NCI-H187 treated with DMSO at 0.1 percent for 48 hours (cell line): Measurements from ENCODE around the gene ZNF594.
"Not testable (repeated sequence)": the region's sequence is repeated elsewhere in the genome, so short reads cannot be mapped to it uniquely, and the experiment has no call there.

Experiments used
- DNase-seq: peaks from one replicate; lab custom pipeline; 2025; lab: John Stamatoyannopoulos, UW

ZNF594 gene

DNA sequence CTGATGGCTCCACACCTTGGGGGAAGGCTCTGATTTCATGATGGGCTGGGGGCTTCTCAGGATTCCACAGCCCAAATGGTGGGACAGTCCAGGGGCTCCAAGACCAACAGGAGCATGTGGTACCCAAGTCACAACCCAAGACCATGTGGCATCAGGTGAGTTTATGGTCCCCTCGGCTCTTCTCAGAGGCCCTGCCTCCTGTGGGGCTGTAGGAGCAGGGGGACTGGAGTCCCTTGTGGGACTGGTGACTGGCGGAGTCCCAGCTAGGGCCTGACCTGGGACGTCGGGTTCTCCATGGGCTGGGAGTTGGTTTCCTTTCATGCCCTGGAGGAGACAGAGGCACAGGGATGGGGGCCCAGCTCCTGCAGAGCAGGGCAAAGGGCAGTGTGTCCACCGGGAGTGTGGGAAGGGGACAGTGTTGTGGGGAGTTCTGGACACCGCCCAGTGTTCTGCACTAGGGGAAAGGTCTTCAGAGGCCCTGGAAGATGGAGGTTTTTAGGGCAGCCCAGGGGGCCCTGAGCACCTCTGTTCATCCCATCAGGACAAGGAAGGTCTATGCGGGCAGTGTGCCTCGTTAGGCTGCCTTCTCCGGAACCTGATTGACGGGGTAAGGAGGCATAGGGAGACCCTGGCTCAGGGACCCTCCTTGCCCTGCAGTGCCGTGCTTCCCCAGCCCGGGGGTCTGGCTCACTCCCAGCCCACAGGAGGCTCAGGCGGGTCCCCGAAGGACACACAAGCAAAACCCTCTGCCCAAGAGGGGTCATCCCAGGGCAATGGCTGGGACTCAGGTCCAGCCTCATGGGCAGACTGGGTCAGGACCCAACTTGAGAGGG is 54.9 kb downstream of the ZNF594 start:
- DNase-seq: not testable (repeated sequence)

DNA sequence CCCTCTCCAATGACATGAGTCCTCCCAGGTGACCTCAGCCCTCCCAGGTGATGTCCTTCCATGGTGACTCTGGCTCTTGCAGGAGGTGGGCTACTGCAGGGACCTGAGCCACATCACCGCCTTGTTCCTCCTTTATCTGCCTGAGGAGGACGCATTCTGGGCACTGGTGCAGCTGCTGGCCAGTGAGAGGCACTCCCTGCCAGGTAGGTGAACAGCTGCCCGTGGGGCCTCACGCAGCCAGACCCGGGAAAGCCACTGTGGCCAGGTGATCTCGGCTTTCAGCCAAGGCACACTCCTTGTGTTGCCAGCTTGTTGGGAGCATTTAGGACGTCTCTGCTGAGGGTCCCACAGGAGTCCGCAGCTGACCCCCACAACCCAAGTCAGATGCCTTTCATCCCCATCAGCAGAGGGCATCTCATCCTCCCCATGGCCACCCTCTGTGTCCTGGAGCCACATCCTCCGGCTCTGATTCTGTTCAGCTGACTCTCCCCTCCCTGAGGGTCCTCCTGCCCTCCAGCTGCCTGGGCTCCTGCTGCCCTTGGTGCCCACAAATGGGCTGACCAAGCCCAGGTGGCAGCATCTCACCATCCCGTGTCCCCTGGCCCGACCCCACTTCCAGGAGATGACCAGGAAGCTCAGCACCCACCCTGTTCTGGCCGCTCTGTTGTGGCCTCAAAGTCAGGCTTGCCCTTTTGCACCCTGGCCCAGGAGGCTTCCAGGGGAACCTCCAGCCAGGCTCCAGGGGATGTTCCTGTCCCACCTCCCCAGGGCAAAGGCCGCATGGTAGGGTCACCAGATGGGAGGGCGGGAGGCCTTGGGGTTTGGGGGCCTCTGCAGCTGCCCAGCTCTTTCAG is 55.7 kb downstream of the ZNF594 start:
- DNase-seq: no peak

DNA sequence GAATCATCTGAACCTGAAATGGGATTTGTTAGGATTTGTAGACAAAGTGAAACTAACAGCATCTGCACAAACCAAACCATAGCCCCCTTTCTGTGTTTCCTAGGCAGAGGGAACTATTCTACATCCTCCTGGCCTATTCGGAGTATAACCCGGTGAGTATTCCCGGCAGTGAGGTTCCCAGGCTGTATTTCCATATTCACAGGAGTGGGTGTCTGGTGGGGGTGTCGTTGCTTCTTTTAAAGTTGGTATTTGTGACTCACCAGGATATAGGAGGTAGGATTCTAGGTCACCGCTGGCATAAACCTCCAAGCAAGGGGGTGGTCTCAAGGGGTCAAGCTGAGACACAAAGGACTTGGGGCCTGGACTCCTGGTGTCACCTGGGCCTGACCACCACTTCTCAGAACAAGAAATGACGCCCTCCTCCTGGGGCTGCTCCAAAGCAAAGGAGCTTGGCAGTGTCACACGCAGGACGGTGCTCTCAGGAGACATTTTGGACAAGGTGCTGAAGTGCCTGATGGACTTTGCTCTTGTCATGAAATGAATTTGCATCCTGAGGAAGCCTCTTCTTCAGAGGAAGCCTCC is 56.4 kb downstream of the ZNF594 start:
- DNase-seq: not testable (repeated sequence)

DNA sequence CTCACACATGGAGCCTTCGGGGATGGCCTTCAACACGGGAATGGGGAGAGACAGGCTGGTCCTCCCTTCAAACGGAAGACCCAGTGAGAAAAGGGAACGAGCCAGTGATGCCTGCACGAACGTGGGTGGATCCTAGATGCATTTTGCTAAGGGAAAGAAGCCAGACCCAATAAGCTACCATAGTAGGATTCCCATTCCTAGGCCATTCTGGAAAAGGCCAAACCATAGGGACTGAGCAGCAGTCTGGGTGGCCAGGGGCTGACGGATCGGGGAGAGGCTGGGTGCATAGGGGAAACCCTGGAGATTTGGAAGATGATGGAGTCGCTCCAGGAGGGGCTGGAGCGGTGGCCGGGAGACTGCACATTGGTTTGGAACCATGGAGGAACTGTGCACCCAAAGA is 57.1 kb downstream of the ZNF594 start:
- DNase-seq: not testable (repeated sequence)

DNA sequence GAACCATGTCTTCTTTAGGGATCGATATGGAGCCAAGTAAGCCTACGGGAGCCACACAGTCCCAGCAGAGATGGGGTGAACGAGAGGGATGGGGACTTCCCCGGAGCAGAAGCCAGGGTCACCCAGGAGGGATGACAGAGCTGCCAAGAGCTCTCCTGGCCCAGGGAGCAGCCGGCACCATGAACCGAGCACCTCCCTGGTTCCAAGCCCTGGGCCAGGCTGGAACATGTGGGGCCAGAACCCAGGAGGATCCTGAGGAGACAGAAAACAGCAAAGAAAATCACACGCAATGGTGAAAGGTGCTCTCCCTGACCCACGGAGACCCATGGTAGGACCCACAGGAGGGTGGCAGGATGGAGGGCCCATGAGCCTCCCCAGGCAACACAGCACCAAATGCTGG is 57.7 kb downstream of the ZNF594 start:
- not testable (repeated sequence) for DNase-seq

DNA sequence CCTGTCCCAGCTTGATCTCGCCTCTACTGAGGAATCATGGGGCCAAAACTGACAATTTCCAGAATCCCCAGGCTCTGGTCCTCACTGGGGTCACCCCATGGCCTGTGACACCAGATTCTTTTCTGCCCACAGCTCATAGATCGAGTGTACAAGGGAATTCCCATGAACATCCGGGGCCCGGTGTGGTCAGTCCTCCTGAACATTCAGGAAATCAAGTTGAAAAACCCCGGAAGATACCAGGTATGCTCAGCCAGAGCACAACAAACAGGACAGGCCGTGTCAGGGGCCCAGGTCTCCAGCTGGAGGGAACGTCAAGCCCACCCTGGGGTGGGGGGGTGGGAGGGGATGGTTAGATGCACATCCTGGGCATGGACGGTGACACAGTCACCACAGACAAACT is 58.4 kb downstream of the ZNF594 start:
- DNase-seq: no peak

DNA sequence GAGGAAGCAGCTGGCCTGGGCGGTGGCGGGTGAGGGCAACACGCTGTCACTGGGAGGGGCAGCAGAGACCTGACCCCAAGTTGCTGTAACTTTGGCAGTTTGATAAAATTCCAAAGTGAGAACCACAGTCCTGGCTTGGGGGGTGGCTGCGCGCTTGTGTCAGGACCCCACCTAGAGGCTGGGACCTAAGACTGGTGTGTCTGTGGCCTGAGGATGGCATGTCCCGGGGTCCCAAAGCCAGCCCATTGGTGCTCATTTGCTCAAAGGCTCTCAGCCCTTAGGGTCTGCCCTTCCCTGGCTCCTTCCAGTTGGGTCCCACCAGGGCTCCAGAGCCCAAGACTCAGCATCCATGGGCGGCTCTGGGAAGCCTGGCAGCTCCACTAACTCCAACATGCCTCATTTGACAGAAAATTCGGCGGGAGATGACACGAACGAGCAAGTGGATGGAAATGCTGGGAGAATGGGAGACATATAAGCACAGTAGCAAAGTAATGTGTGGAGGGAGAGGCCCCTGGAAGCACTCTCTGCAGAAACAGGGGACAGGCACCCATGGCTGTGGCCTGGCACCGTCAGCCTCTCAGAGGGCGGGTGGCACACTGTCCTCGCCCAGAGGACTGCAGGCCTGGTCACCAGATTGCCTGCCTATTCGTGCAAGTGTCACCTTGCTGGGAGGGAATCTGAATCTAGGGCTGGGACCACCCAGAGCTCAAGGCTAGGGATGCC is 59.0 kb downstream of the ZNF594 start:
- not testable (repeated sequence) for DNase-seq

DNA sequence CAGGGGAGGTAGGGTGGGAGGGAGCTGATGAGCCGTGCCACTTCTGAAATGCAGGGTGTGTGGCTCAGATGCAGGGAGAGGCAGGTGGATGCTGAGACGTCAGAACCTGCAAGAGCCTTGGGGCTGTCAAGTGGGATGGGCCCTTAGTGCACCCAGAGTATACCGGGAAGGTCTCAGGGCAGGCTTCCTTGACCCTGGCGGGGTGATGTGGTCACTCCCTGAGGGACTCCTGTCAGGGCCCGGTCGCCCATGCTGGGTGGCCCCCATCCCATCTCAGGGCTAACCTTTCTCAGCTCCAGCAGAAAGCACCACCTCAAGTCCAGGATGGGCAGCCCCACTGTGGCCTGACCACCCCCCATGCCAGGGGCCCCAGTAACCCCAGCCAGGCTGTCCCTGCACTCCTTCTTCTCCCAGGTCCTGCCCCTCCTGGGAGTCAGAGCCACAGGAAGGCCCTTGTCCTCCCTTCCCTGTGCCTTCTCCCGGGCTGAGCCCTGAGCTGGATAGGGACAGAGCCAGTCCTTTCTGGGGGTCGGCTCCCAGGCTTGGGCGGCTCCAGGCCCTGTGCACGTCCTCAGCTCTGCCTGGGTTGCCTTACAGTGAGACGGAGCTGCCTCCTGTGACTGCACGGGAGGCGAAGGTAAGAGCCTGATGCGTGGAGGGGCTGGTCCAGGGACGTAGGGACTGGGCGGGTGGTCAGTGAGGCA is 59.7 kb downstream of the ZNF594 start:
- DNase-seq: not testable (repeated sequence)

DNA sequence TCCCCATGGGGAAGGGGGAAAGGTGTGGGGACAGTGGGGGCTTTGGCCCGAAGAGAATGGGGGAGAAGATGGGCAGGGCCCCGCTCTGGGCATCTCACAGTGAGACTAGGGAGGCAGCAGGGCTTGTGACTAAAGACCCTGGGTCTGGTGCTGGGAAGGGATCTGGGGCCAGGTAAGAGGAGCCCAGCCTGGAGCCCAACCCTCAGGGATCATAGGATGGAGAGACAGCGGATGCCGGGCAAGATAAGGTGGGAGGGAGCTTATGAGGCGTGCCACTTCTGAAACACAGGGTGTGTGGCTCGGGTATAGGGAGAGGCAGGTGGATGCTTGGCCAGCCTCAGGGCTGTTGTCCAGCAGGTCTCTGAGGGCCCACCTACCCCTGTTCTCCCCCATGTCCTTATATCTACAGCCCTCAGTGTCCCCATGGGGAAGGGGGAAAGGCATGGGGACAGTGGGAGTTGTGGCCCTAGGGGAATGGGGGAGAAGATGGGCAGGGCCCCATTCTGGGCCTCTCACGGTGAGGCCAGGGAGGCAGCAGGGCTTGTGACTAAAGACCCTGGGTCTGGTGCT is 60.4 kb downstream of the ZNF594 start:
- no peak for DNase-seq

DNA sequence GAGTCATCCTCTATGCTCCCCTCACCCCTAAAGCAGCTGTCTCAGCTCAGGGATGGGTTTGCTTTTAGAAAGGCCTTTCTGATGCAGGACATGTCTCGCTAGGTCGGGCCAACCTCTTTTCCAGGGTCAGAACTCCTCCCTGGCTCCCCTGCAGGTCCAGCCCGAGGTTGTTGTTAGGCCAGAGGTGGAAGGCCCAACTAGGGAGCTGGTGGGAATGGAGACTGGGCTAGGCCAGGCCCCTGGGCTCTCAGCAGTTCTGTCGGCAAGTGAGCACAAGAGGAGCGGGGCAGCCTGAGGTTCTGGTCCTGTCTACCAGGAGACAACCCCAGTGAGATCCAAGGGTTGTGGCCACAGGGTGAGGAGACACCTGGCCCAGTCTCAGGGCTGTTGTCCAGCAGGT is 61.0 kb downstream of the ZNF594 start:
- DNase-seq: not testable (repeated sequence)

DNA sequence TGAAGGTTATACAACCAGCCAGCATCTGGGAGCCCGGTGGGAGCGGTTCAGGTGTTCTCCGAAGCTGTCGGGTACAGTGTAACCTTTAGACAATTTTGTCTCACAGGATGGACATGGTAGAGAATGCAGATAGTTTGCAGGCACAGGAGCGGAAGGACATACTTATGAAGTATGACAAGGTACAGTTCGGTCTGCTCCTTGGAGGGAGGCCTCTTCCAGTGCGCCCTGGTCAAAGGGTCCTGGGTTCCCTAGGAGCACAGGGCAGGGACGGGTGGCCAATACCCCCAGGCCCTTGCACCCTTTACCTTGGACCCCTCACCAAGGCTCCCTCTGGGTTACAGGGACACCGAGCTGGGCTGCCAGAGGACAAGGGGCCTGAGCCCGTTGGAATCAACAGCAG is 61.4 kb downstream of the ZNF594 start:
- not testable (repeated sequence) for DNase-seq

DNA sequence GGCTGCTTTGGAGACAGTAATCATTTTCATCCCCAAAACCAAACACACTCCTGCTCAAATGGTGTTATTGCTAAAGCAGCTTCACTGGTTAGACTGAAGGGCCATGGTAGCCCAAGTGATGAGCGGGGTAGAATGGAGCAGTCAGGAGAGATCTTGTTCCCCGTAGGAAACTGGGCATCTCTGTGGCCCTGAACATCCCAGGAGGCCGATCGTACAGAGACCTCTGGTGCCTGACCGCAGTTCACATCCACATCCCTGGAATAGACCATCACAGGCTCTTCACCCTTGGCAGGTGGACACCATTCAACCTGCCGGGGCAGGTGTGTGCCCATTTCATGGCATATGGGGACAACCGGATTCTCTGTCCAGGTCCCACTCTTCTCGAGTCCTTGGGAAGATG is 61.9 kb downstream of the ZNF594 start:
- not testable (repeated sequence) for DNase-seq
